ENCODE data around the gene ERN2.
A peak's percentile ranks its signal among the peaks of the same experiment; 100 is the strongest.

Gene ERN2

DNA sequence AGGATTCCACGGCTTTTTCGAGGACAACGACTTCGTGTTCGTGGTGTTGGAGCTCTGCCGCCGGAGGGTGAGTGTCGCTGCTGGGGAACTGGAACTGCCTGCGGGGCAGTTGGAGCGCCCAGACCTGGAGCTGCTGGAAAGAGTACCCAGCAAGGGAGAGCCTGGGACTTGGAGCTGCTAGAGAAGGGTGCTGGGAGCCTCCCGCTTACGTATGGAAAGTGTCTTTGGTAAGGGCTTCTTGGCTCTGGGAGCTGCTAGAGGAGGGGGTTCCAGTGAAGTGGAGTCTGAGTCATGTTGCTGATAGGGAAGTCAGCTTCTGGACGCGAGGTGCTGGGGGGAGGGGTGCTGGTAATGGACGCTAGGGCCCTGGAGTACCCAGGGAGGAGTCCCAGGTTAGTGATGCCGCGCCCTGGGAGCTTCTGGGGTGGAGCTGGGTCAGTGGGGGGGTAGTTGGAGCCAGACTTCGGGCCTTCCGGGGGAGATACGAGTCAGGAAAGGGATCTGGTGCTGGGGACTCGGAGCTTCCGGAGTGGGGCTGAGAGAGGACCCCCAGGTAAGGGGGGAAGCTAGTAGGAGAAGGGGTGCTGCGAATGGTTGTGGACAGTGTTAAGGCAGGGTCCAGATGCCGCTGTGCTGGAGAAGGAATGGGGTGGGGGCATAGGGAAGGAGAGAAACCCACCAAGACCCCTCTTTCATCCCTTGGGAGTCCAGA is 33.6 kb downstream of the ERN2 start:
- H3K9me3 ChIP-seq (ENCODE audit: insufficient read depth, low read depth, low read length), result no peaks in the 10 kb centered on the region
- H3K27me3 ChIP-seq (ENCODE audit: insufficient read depth, low read length), result no peaks in the 10 kb centered on the region
- peak overlapping the region; percentile 99 for H3K9ac ChIP-seq (ENCODE audit: low read depth, low read length)
- H3K36me3 ChIP-seq (ENCODE audit: insufficient read depth, low read depth, low read length), result peaks cover 53% of the 10 kb centered on the region
- peaks cover 8% of the 10 kb centered on the region; the same call in 1 of the 2 replicates for H3K4me1 ChIP-seq (ENCODE audit: insufficient read depth, low read length)
- H3K4me3 ChIP-seq (ENCODE audit: low read length), result peak overlapping the region; percentile 100
- H3K27ac ChIP-seq (ENCODE audit: low read length), result peak overlapping the region; percentile 86

DNA sequence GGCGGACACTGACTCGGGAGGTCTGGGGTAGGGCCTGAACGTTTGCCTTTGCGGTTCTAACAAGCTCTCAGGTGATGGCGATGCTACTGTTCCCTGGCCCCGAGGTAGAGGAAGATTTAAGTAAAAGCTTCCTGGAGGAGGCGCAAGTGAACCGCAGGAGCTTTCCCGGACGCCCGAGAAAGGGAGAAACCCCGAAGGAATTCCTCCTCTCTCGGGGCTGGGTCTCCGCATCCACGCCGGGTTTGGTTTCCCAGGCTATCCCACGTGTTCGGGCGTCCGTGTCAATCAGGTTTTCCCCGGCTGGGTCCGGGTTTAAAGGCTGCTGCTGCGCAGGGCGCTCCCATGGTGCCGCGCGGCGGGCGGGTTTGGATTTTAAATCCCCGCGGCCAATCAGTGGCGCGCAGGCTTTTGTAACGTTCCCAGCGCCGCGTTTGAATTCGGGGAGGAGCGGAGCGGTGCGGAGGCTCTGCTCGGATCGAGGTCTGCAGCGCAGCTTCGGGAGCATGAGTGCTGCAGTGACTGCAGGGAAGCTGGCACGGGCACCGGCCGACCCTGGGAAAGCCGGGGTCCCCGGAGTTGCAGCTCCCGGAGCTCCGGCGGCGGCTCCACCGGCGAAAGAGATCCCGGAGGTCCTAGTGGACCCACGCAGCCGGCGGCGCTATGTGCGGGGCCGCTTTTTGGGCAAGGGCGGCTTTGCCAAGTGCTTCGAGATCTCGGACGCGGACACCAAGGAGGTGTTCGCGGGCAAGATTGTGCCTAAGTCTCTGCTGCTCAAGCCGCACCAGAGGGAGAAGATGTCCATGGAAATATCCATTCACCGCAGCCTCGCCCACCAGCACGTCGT is 34.4 kb downstream of the ERN2 start, which contains the start of gene PLK1:
Gene PLK1 (plus strand): TSS at position 460 of the 844 bp plus-strand sequence. CDS start 44 bp downstream, at position 504.
- Histone ChIP-seq H3K4me3 (ENCODE audit: low read length) (peak within 1 kb of the TSS; percentile 100), H3K4me1 (ENCODE audit: insufficient read depth, low read length) (peaks cover 8% of the 10 kb centered on the region; the same call in 1 of the 2 replicates), H3K36me3 (ENCODE audit: insufficient read depth, low read depth, low read length) (peaks cover 52% of the 10 kb centered on the region), H3K9me3 (ENCODE audit: insufficient read depth, low read depth, low read length) (no peaks in the 10 kb centered on the region), H3K9ac (ENCODE audit: low read depth, low read length) (peak within 1 kb of the TSS; percentile 99), H3K27me3 (ENCODE audit: insufficient read depth, low read length) (no peaks in the 10 kb centered on the region), H3K27ac (ENCODE audit: low read length) (peak within 1 kb of the TSS; percentile 86)

DNA sequence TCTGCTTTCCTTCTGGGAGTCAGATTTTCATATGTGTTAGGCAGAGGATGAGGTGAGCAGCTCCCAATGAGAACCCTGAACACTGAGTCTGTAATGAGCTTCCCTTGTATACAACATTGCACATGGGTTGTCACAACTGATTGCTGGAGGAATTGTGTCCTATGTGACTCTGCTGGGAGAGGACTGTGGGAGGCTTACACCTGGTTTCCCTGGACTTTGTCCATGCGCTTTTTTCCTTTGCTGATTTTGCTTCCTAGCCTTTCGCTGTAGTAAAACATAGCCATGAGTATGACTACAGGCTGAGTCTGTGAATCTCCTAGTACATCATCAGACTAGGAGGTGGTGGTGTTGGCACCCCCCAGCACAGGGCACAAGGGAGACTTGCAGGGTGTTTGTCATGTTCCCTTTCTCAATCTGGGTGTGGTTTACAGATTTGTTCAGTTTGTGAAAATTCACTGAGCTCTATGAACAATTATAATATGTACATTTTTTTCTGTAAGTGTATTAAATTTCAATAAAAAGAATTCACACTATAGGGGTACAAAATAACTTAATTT is 36.0 kb downstream of the ERN2 start:
- H3K4me1 ChIP-seq (ENCODE audit: insufficient read depth, low read length), result peaks cover 8% of the 10 kb centered on the region; the same call in 1 of the 2 replicates
- H3K4me3 ChIP-seq (ENCODE audit: low read length), result no peak overlapping the region
- H3K36me3 ChIP-seq (ENCODE audit: insufficient read depth, low read depth, low read length), result peaks cover 44% of the 10 kb centered on the region
- no peaks in the 10 kb centered on the region for H3K9me3 ChIP-seq (ENCODE audit: insufficient read depth, low read depth, low read length)
- H3K9ac ChIP-seq (ENCODE audit: low read depth, low read length), result no peak overlapping the region
- no peak overlapping the region for H3K27ac ChIP-seq (ENCODE audit: low read length)
- no peaks in the 10 kb centered on the region for H3K27me3 ChIP-seq (ENCODE audit: insufficient read depth, low read length)

DNA sequence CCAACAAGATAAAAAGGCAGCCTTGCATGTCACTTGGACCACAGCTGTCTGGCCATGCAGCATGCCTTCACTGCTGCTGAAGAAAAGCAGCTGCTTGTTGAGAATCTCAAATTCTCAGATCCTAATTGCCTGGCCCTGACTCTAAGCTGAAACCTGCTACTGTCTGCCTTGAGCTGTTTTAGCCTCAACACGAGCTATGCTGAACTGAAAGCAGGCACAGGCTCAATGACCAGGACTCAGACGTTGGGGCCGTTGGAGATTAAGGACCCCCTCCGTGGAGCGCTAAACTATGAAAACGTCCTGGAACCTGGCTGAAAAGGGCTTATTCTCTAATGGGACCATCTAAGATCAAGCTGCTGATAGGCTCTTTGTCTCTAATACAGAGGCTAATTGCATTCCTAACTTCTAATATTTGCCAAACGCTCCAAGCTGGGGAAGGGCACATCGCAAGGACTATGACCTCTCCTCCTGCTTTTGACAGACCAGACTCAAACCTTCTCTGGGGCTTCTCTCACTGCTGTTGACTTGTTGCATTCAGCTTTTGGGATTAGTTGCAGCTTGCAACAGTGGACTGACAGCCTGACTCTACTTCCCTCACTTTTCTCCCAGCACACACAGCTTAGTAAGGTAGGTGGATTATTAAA is 38.9 kb downstream of the ERN2 start:
- Histone ChIP-seq H3K4me3 (ENCODE audit: low read length) (no peak overlapping the region), H3K9me3 (ENCODE audit: insufficient read depth, low read depth, low read length) (no peaks in the 10 kb centered on the region), H3K27ac (ENCODE audit: low read length) (no peak overlapping the region), H3K4me1 (ENCODE audit: insufficient read depth, low read length) (no peaks in the 10 kb centered on the region), H3K27me3 (ENCODE audit: insufficient read depth, low read length) (no peaks in the 10 kb centered on the region), H3K36me3 (ENCODE audit: insufficient read depth, low read depth, low read length) (peaks cover 41% of the 10 kb centered on the region), H3K9ac (ENCODE audit: low read depth, low read length) (no peak overlapping the region)

DNA sequence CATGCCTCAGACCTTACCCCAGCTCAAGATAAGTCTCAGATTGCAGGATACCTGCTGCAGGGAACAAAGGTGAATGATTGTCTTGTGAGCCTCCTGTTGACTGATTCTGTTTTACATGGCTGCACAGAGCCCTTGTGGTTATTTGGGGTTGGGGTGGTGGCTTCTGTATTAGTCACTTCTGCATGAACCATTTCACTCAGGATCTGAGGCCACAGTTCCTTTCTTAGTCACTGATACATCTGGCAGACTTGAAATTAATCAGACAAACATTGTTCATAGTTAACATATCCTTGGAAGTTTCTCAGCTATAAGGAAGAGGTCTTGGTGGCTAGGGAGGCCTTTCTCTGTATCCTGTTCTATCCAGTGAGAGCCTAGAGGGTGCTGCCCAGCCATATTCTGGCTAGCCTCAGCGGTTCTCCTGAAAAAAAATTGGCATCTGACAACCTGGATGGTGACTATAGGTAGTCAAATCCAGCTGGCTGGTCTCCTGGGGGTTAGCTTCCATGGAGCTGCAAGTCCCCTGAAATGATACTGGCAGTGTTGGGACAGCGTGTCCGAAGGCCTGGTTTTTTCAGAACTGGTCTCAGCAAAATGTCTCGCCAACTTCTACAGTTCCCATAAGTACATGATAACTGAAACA is 42.8 kb downstream of the ERN2 start:
- Histone ChIP-seq H3K36me3 (ENCODE audit: insufficient read depth, low read depth, low read length) (peaks cover 79% of the 10 kb centered on the region), H3K9me3 (ENCODE audit: insufficient read depth, low read depth, low read length) (no peaks in the 10 kb centered on the region), H3K4me1 (ENCODE audit: insufficient read depth, low read length) (no peaks in the 10 kb centered on the region), H3K4me3 (ENCODE audit: low read length) (no peak overlapping the region), H3K27me3 (ENCODE audit: insufficient read depth, low read length) (no peaks in the 10 kb centered on the region), H3K9ac (ENCODE audit: low read depth, low read length) (no peak overlapping the region), H3K27ac (ENCODE audit: low read length) (no peak overlapping the region)

DNA sequence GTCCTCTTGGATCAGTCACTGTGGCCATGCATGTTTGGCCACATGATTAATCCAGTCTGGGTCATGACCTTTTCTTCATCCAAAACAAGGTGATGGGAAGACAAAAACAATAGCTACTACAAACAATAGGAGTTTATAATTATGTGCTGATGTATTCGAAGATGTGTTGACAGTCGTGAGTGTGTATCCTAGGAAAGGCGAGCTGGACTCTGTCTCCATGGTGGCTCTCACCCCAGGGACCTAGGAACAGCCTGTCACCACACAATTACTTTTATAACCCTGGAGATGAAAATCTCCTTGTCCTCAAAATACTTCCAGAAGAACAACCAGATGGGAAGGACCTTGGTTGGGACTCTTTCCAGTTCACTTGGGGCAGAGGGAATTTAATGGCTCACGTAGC is 44.1 kb downstream of the ERN2 start:
- peaks cover 88% of the 10 kb centered on the region for H3K36me3 ChIP-seq (ENCODE audit: insufficient read depth, low read depth, low read length)
- H3K9ac ChIP-seq (ENCODE audit: low read depth, low read length), result no peak overlapping the region
- H3K4me3 ChIP-seq (ENCODE audit: low read length), result no peak overlapping the region
- no peaks in the 10 kb centered on the region for H3K9me3 ChIP-seq (ENCODE audit: insufficient read depth, low read depth, low read length)
- no peak overlapping the region for H3K27ac ChIP-seq (ENCODE audit: low read length)
- H3K27me3 ChIP-seq (ENCODE audit: insufficient read depth, low read length), result no peaks in the 10 kb centered on the region
- no peaks in the 10 kb centered on the region for H3K4me1 ChIP-seq (ENCODE audit: insufficient read depth, low read length)

DNA sequence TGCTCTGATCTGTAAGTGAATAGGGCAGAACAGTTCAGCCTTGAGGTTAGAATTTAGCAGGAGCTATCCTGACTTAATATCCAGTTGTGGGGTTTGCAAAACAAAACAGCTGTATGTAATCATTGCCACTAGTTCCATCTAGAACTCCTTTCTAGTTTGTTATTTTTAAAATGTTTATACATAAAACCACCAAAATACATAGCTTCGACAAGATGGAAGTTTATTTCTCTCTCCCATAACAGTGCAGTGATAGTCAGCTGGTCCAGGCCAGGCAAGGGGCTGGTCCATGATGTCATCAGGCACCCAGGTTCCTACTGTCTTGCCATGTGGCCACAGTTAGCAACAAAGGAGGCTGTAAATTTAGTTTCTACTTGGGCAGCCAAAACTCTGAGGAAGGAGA is 44.8 kb downstream of the ERN2 start:
- Histone ChIP-seq H3K9ac (ENCODE audit: low read depth, low read length) (no peak overlapping the region), H3K9me3 (ENCODE audit: insufficient read depth, low read depth, low read length) (no peaks in the 10 kb centered on the region), H3K4me1 (ENCODE audit: insufficient read depth, low read length) (no peaks in the 10 kb centered on the region), H3K36me3 (ENCODE audit: insufficient read depth, low read depth, low read length) (peaks cover 88% of the 10 kb centered on the region), H3K27me3 (ENCODE audit: insufficient read depth, low read length) (no peaks in the 10 kb centered on the region), H3K4me3 (ENCODE audit: low read length) (no peak overlapping the region), H3K27ac (ENCODE audit: low read length) (no peak overlapping the region)

DNA sequence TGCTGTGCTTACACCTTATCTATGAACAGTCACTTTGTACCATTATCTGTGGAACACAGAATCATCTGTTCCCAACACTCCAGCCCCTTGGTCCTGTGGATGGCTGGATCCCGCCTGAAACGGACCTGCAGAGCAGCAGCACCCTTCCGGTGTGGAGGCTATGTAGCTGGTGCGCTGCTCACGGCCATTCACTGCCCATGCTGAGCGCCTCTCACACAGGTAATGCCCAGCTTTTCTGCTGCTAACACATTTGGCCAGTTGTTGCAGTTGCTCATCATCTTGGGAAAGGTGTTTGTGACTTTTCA is 45.7 kb downstream of the ERN2 start:
- Histone ChIP-seq H3K4me1 (ENCODE audit: insufficient read depth, low read length) (no peaks in the 10 kb centered on the region), H3K36me3 (ENCODE audit: insufficient read depth, low read depth, low read length) (peaks cover 94% of the 10 kb centered on the region), H3K4me3 (ENCODE audit: low read length) (no peak overlapping the region), H3K27ac (ENCODE audit: low read length) (no peak overlapping the region), H3K27me3 (ENCODE audit: insufficient read depth, low read length) (no peaks in the 10 kb centered on the region), H3K9me3 (ENCODE audit: insufficient read depth, low read depth, low read length) (no peaks in the 10 kb centered on the region), H3K9ac (ENCODE audit: low read depth, low read length) (no peak overlapping the region)

DNA sequence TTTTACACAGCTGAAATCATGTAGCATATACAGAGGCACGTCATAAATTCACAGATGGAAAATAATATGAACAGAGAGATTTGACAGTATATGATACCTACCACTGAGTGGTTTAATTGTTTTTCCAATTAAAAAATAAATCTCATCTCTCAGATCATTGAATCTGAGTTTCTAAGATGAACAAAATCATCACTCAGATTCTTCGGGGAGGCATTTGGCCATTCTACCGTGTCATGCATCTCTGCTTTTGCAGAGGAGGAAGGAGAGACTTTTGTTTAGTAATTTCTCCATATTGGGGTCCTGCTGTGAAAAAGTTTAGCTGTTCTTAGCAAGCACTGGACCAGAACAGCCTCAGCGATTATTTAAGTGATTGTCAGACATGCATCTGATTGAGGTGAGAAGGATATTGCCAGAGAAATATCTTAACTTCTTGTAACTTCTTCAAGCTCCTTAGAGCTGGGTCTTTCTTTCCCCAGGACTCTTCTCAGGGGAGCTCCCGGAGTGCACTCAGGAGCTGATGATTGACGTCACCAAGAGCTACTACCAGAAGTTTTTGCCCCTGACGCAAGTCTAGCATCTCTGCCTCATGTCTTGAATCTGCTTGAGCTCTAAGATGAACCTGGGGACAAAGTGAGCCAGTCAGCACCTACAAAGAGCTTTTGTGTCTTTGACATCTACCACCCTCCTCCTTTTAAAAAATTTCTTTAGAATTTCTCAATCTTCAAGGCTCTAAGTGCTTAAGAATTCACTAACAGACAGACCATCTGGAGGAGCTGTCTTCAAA is 46.3 kb downstream of the ERN2 start:
- Histone ChIP-seq H3K27ac (ENCODE audit: low read length) (no peak overlapping the region), H3K9me3 (ENCODE audit: insufficient read depth, low read depth, low read length) (no peaks in the 10 kb centered on the region), H3K4me1 (ENCODE audit: insufficient read depth, low read length) (no peaks in the 10 kb centered on the region), H3K27me3 (ENCODE audit: insufficient read depth, low read length) (no peaks in the 10 kb centered on the region), H3K4me3 (ENCODE audit: low read length) (no peak overlapping the region), H3K36me3 (ENCODE audit: insufficient read depth, low read depth, low read length) (peaks cover 94% of the 10 kb centered on the region), H3K9ac (ENCODE audit: low read depth, low read length) (no peak overlapping the region)

DNA sequence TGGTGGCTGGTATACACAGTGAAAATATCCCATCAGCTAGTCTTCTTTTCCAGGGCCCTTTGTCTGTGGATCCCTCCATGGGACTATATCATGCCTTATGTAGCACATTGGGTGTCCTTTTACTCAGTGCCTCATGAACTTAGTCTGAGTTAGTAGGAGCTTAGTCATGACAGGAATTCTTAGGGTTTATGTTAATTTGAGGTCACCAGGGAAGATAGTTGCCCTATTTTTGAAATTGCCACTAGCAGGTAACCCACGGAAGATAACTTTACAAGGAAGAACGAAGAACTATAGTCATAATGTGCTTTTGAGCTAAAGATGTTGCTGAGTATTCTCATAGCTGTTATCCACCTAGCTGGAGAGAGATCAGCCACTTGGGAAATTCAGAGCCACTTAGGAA is 49.1 kb downstream of the ERN2 start:
- H3K4me3 ChIP-seq (ENCODE audit: low read length), result no peak overlapping the region
- no peak overlapping the region for H3K9ac ChIP-seq (ENCODE audit: low read depth, low read length)
- H3K4me1 ChIP-seq (ENCODE audit: insufficient read depth, low read length), result no peaks in the 10 kb centered on the region
- H3K9me3 ChIP-seq (ENCODE audit: insufficient read depth, low read depth, low read length), result no peaks in the 10 kb centered on the region
- peaks cover 97% of the 10 kb centered on the region for H3K36me3 ChIP-seq (ENCODE audit: insufficient read depth, low read depth, low read length)
- H3K27me3 ChIP-seq (ENCODE audit: insufficient read depth, low read length), result no peaks in the 10 kb centered on the region
- H3K27ac ChIP-seq (ENCODE audit: low read length), result no peak overlapping the region

Measured in iPS-20b (cell line).